Esophagus muscularis mucosa (tissue), 3 donors: Measurements from ENCODE around the gene RAB12.

Experiments used
- EP300 ChIP-seq: sonication (generic); formaldehyde crosslinking; IDR thresholded peaks from one replicate; pipeline ENCODE4 v1.6.1; 2017; ENCODE audit warnings: antibody characterized with exemption
- TF ChIP-seq, protein P1 (sequence below), 3 experiments: fragments of 200-600 bp in 2 of 3; fragments of 450-650 bp in 1 of 3; sonication (generic) in 2 of 3; IDR thresholded peaks; one replicate each; pipeline ENCODE4 v1.5.1; 2017 to 2019; ENCODE audit warnings: antibody characterized with exemption in 3 of 3, mild to moderate bottlenecking in 2 of 3, moderate library complexity in 1 of 3

DNA sequence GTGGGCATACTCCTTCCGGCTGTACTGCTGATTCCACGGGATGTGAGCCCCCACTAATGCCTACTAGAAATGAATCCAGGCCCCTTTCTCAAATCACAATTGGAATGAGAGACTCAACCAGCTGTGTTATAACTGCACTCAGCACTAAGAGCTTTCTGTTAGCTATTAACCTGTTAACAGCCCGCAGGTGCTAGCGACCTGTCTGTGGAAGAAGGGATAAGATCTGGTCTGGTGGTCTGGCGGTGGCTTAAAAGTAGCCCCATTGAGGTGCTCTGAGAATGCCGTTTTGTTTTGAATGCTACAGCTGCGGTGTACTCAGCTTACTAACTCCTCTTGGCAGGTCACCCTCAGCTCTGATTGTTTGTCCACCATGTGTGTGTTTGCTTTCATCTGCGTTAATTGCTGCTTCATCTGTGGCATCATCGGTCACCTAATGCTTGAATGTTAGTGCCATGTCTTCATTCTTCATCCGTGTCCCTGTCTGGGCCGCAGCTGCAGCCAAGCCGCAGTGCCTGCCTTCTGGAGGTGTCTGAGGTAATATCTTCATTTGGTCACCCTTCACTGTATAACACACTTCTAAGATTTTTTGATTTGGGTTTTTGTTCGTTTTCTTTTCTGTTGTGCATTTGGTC, 16.3 kb downstream of the RAB12 start:
- TF ChIP-seq, protein P1, sequence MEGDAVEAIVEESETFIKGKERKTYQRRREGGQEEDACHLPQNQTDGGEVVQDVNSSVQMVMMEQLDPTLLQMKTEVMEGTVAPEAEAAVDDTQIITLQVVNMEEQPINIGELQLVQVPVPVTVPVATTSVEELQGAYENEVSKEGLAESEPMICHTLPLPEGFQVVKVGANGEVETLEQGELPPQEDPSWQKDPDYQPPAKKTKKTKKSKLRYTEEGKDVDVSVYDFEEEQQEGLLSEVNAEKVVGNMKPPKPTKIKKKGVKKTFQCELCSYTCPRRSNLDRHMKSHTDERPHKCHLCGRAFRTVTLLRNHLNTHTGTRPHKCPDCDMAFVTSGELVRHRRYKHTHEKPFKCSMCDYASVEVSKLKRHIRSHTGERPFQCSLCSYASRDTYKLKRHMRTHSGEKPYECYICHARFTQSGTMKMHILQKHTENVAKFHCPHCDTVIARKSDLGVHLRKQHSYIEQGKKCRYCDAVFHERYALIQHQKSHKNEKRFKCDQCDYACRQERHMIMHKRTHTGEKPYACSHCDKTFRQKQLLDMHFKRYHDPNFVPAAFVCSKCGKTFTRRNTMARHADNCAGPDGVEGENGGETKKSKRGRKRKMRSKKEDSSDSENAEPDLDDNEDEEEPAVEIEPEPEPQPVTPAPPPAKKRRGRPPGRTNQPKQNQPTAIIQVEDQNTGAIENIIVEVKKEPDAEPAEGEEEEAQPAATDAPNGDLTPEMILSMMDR (IDR thresholded peaks at IDR 0.05) = no peak
- TF ChIP-seq EP300 = no peak
